A549 (cell line): ENCODE data around the gene PAQR6. TPM values are rescaled to one million over a fixed set of nuclear protein-coding genes. Genes with fewer than 3 reads are reported as not detected.
A peak's percentile ranks its signal among the peaks of the same experiment; 100 is the strongest.

Experiments used
- ATAC-seq, 2 experiments: fragments of 200-7000 bp in 1 of 2; fragments of >200 bp in 1 of 2; cut with Nextera tagmentation in 1 of 2; cut with Tn5 transposase in 1 of 2; 3 replicates each; pipeline versions ENCODE4 v1.8.0 to v1.9.1; 2018 to 2020; ENCODE audit warnings: mild to moderate bottlenecking in 1 of 2, moderate library complexity in 1 of 2
- CTCF ChIA-PET: fragments of 300-600 bp; sonication (Branson Sonifier 250); formaldehyde crosslinking; extraction: SDS; loops from one replicate; lab custom pipeline; 2021; ENCODE audit warnings: antibody characterized with exemption, inconsistent platforms; lab: Yijun Ruan, JAX
- POLR2A ChIA-PET: fragments of 350-600 bp; formaldehyde crosslinking; extraction: SDS; loops from one replicate; lab custom pipeline; 2021; ENCODE audit warnings: antibody characterized with exemption, inconsistent platforms; lab: Yijun Ruan, JAX
- DNase-seq, 2 experiments: peaks; one replicate each; pipeline versions ENCODE4 v3.0.0 to v3.0.0-alpha.2; 2011 to 2016; ENCODE audit warnings: low read depth in 1 of 2, low spot score in 1 of 2
- FAIRE-seq: peaks from 2 replicates; lab custom pipeline; 2011; peaks lifted over from hg19 to GRCh38; lab: Jason Lieb, UNC
- H3K27ac ChIP-seq, 2 experiments: fragments of >200 bp; sonication (Bioruptor Twin); formaldehyde crosslinking; 3 replicates each; pipeline ENCODE4 v1.5.1; 2016 to 2017
- H3K4me1 ChIP-seq: fragments of >200 bp; sonication (Bioruptor Twin); formaldehyde crosslinking; 3 replicates; pipeline ENCODE4 v1.6.1; 2016
- H3K4me2 ChIP-seq: fragments of >200 bp; sonication (Bioruptor Twin); formaldehyde crosslinking; 3 replicates; pipeline ENCODE4 v1.6.1; 2016
- H3K4me3 ChIP-seq: fragments of >200 bp; sonication (Bioruptor Twin); formaldehyde crosslinking; 3 replicates; pipeline ENCODE4 v1.5.1; 2016
- H3K9me3 ChIP-seq: fragments of >200 bp; sonication (Bioruptor Twin); formaldehyde crosslinking; 3 replicates; pipeline ENCODE4 v1.6.1; 2016
- BHLHE40 ChIP-seq: IDR thresholded peaks from 2 replicates; pipeline ENCODE4 v1.6.1; 2012; ENCODE audit warnings: low read depth, low read length, inconsistent platforms
- CBX2 ChIP-seq: fragments of 200-600 bp; sonication (generic); IDR thresholded peaks from 2 replicates; pipeline ENCODE4 v1.6.1; 2016; ENCODE audit warnings: low read depth, mild to moderate bottlenecking, borderline replicate concordance
- CEBPB ChIP-seq, 2 experiments: fragments of >200 bp in 1 of 2; sonication (Bioruptor Twin) in 1 of 2; formaldehyde crosslinking in 1 of 2; IDR thresholded peaks; 2 replicates each; pipeline ENCODE4 v1.6.1; 2012 to 2016
- EHMT2 ChIP-seq: fragments of 200-600 bp; sonication (generic); IDR thresholded peaks from 2 replicates; pipeline ENCODE4 v1.6.1; 2016; ENCODE audit warnings: antibody characterized with exemption, low read depth, mild to moderate bottlenecking, moderate library complexity
- FOSB ChIP-seq: fragments of 250-450 bp; sonication (Bioruptor Pico); IDR thresholded peaks from 2 replicates; pipeline ENCODE4 v1.5.0; 2020; ENCODE audit warnings: mild to moderate bottlenecking, moderate library complexity
- FOSL2 ChIP-seq, 2 experiments: fragments of 450-650 bp in 1 of 2; fragments of >200 bp in 1 of 2; sonication (Bioruptor Twin) in 1 of 2; formaldehyde crosslinking; IDR thresholded peaks; 2 replicates each; pipeline versions ENCODE4 v1.5.0 to v1.6.1; 2016 to 2020; ENCODE audit warnings: mild to moderate bottlenecking in 1 of 2, moderate library complexity in 1 of 2
- FOXS1 ChIP-seq: fragments of 250-450 bp; sonication (Bioruptor Pico); IDR thresholded peaks from 2 replicates; pipeline ENCODE4 v1.5.0; 2020; ENCODE audit warnings: mild to moderate bottlenecking, moderate library complexity
- HDAC2 ChIP-seq: fragments of 200-600 bp; sonication (generic); IDR thresholded peaks from 2 replicates; pipeline ENCODE4 v1.6.1; 2016
- HES2 ChIP-seq: fragments of >200 bp; sonication (Bioruptor Twin); formaldehyde crosslinking; IDR thresholded peaks from 2 replicates; pipeline ENCODE4 v1.6.1; 2016
- HOXB5 ChIP-seq: fragments of 250-450 bp; sonication (Bioruptor Pico); IDR thresholded peaks from 2 replicates; pipeline ENCODE4 v1.5.0; 2020; ENCODE audit warnings: mild to moderate bottlenecking, moderate library complexity
- JUN ChIP-seq, 2 experiments: fragments of >200 bp; sonication (Bioruptor Twin); formaldehyde crosslinking; IDR thresholded peaks; 2 replicates in 1 of 2; 3 replicates in 1 of 2; pipeline ENCODE4 v1.6.1; 2016 to 2017
- JUNB ChIP-seq: fragments of >200 bp; sonication (Bioruptor Twin); formaldehyde crosslinking; IDR thresholded peaks from 2 replicates; pipeline ENCODE4 v1.6.1; 2016
- MAZ ChIP-seq: fragments of 150-350 bp; IDR thresholded peaks from 2 replicates; pipeline ENCODE4 v1.6.1; 2014; ENCODE audit warnings: antibody characterized with exemption, low read depth, low read length, borderline replicate concordance
- MYC ChIP-seq: IDR thresholded peaks from 2 replicates; pipeline ENCODE4 v1.6.1; 2012; ENCODE audit warnings: mild to moderate bottlenecking, inconsistent platforms, low read length, improper control_type of control experiment, borderline replicate concordance
- POLR2AphosphoS2 ChIP-seq: conservative IDR thresholded peaks from 2 replicates; pipeline ENCODE4 v1.6.1; 2012; ENCODE audit warnings: low read length, improper control_type of control experiment, inconsistent platforms
- RFX5 ChIP-seq: fragments of 450-650 bp; IDR thresholded peaks from 2 replicates; pipeline ENCODE4 v1.7.1; 2014; ENCODE audit warnings: antibody characterized with exemption, mild to moderate bottlenecking, moderate library complexity
- SREBF2 ChIP-seq: fragments of 450-650 bp; IDR thresholded peaks from 2 replicates; pipeline ENCODE4 v1.6.1; 2014; ENCODE audit warnings: mild to moderate bottlenecking, moderate library complexity
- TFCP2L1 ChIP-seq: fragments of 250-450 bp; sonication (Bioruptor Pico); IDR thresholded peaks from 2 replicates; pipeline ENCODE4 v1.5.0; 2021; ENCODE audit warnings: mild to moderate bottlenecking
- TP53 ChIP-seq: fragments of 250-450 bp; sonication (Bioruptor Pico); IDR thresholded peaks from 2 replicates; pipeline ENCODE4 v1.5.0; 2021; ENCODE audit warnings: mild to moderate bottlenecking, moderate library complexity
- ZC3H11A ChIP-seq: fragments of 450-650 bp; IDR thresholded peaks from 2 replicates; pipeline ENCODE4 v1.6.1; 2014; ENCODE audit warnings: antibody characterized with exemption, mild to moderate bottlenecking
- ZFP36 ChIP-seq: fragments of 450-650 bp; IDR thresholded peaks from 2 replicates; pipeline ENCODE4 v1.6.1; 2014; ENCODE audit warnings: borderline replicate concordance; ENCODE audit not compliant: partially characterized antibody
- ZNF302 ChIP-seq: fragments of 250-450 bp; sonication (Bioruptor Pico); IDR thresholded peaks from 2 replicates; pipeline ENCODE4 v1.9.0; 2021; ENCODE audit warnings: inconsistent platforms, mild to moderate bottlenecking, moderate library complexity
- WGBS: methylation state at CpG from one replicate; pipeline ENCODE4 v1.1.6; 2017; ENCODE audit errors: missing lambda C conversion rate; 5-methylcytosine and 5-hydroxymethylcytosine counted together
- polyA plus RNA-seq, 4 experiments: library from polyadenylated mRNA; depleted of rRNA in 3 of 4; stranded (reverse); fragments of >200 nt; fragmentation: RNase III in 1 of 4; extraction: RNeasy Plus Mini Kit Qiagen cat#74134 plus additional on column Dnase treatment in 1 of 4; gene quantifications; 2 replicates in 3 of 4; 3 replicates in 1 of 4; pipeline ENCODE4 v1.2.3, GENCODE V29; 2011 to 2017
- TF ChIP-seq, protein P1 (sequence below): fragments of 250-450 bp; sonication (Bioruptor Pico); IDR thresholded peaks from 2 replicates; pipeline ENCODE4 v1.5.0; 2020; ENCODE audit warnings: low read depth, mild to moderate bottlenecking, moderate library complexity
- TF ChIP-seq, protein P2 (sequence below): fragments of 250-450 bp; sonication (Bioruptor Pico); IDR thresholded peaks from 2 replicates; pipeline ENCODE4 v1.5.0; 2021; ENCODE audit warnings: mild to moderate bottlenecking, moderate library complexity, borderline replicate concordance
- TF ChIP-seq, protein P3 (sequence below): IDR thresholded peaks from 2 replicates; pipeline ENCODE4 v1.6.1; 2012
- TF ChIP-seq, protein P4 (sequence below): IDR thresholded peaks from 2 replicates; pipeline ENCODE4 v1.6.1; 2012; ENCODE audit warnings: low read depth, borderline replicate concordance

Gene PAQR6
- polyA plus RNA-seq, 2 of the 4 experiments (the other 2 are of a cell fraction) = 2.4 to 8.6 TPM

DNA sequence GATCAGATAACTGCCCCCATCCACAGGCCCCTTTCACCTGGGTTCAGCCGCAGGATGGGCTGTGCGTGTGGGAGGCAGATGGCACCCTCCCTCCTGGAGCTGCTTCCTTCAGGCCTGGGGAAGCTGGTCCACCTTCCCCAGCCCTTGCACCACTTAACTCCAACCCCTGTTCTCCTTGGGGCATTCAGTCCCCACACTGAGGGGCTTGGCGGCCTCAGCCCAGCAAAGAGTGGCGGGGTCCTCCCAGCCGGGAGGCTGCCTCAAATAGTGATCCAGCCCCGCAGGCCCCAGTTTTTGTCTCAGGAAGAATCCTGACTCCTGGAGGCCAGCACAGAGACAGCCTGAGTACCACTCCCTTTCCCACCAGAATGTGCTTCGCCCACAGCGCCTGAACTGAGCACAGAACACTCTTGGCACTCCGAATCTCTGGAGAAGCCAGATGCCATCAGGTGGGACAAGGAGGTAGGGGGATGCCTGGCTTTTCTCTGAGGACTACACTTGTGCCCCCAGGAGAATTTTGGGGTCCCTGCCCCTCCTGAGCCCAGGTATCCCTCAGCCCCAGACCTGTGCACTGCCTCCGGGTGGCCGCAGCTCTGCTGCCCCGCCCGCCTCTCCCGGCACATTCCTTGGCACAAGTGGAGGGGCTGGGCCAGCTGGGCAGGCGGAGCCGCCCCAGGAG is 936 bp downstream of the PAQR6 start:
- Histone ChIP-seq H3K4me1 (peaks cover 12% of the 10 kb centered on the region), H3K4me2 (peak overlapping the region; percentile 10; the same call in 1 of the 3 replicates), H3K4me3 (no peak overlapping the region), H3K9me3 (no peaks in the 10 kb centered on the region), H3K27ac (no peak overlapping the region)
- ATAC-seq (peak in 1 of 2 experiments; percentile 12; a peak in 3 of 6 replicates), DNase-seq (no peak), FAIRE-seq (no peak)
- TF ChIP-seq CEBPB (IDR thresholded peaks at IDR 0.05) (no peak), TFCP2L1 (CRISPR knock-in tag) (no peak)
- ChIA-PET POLR2A (no interaction called here), CTCF (interaction anchor here (1.2 to 3.1 kb wide), 4 partner anchors 10 to 23 kb away, joined by 3 to 17 read pairs (median 4); no protein-coding TSS in a partner anchor)
- 81% methylated on average over 15 of the region's 16 CpGs for WGBS

DNA sequence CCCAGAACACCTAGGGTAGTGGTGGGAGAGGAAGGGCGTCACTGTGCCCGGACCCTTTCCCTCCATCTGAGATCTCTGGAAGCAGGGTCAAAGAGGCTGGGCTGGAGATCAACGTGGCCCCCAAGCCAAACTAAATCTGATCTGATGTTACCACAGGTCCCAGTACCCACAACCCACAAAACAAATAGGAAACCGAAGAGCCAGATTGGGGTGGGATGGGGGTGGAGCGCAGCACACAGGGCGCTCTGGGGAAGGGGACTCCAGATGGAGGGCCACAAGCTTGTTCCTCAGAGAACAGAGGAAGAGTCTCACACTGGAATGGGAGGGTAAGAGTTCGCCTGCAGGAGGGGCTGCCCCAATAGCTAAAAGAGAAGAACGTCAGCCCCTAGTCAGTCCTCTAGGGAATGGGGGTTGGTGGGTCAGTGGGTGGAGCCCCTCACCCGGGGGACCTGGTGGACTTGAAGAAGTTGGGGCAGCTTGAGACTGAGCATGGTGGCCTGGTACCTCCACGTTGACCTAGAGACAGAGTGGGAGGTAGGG is 1.5 kb downstream of the PAQR6 start:
- ATAC-seq (no peak), DNase-seq (no peak), FAIRE-seq (no peak)
- ChIA-PET CTCF (interaction anchor here (0.7 to 1.7 kb wide), 8 partner anchors 9 to 150 kb away, joined by 3 to 5 read pairs (median 3); partner anchors contain the start of gene PMF1), POLR2A (no interaction called here)
- Histone ChIP-seq H3K4me3 (no peak overlapping the region), H3K4me2 (no peak overlapping the region), H3K4me1 (peaks cover 12% of the 10 kb centered on the region), H3K9me3 (no peaks in the 10 kb centered on the region), H3K27ac (no peak overlapping the region)
- TF ChIP-seq MYC (no peak), EHMT2 (no peak), HOXB5 (CRISPR knock-in tag) (no peak), ZC3H11A (no peak), RFX5 (no peak), MAZ (no peak), ZFP36 (no peak), CBX2 (no peak), POLR2AphosphoS2 (no peak), SREBF2 (no peak), FOSL2 (IDR thresholded peaks at IDR 0.05) (no peak), FOSL2 (CRISPR knock-in tag; IDR thresholded peaks at IDR 0.05) (no peak), FOXS1 (no peak), HES2 (no peak)
- TF ChIP-seq, protein P1, sequence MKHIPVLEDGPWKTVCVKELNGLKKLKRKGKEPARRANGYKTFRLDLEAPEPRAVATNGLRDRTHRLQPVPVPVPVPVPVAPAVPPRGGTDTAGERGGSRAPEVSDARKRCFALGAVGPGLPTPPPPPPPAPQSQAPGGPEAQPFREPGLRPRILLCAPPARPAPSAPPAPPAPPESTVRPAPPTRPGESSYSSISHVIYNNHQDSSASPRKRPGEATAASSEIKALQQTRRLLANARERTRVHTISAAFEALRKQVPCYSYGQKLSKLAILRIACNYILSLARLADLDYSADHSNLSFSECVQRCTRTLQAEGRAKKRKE (CRISPR knock-in tag) = no peak
- TF ChIP-seq, protein P2, sequence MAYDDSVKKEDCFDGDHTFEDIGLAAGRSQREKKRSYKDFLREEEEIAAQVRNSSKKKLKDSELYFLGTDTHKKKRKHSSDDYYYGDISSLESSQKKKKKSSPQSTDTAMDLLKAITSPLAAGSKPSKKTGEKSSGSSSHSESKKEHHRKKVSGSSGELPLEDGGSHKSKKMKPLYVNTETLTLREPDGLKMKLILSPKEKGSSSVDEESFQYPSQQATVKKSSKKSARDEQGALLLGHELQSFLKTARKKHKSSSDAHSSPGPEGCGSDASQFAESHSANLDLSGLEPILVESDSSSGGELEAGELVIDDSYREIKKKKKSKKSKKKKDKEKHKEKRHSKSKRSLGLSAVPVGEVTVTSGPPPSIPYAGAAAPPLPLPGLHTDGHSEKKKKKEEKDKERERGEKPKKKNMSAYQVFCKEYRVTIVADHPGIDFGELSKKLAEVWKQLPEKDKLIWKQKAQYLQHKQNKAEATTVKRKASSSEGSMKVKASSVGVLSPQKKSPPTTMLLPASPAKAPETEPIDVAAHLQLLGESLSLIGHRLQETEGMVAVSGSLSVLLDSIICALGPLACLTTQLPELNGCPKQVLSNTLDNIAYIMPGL (CRISPR knock-in tag) = no peak
- WGBS = 67% methylated on average over 10 of the region's 10 CpGs

DNA sequence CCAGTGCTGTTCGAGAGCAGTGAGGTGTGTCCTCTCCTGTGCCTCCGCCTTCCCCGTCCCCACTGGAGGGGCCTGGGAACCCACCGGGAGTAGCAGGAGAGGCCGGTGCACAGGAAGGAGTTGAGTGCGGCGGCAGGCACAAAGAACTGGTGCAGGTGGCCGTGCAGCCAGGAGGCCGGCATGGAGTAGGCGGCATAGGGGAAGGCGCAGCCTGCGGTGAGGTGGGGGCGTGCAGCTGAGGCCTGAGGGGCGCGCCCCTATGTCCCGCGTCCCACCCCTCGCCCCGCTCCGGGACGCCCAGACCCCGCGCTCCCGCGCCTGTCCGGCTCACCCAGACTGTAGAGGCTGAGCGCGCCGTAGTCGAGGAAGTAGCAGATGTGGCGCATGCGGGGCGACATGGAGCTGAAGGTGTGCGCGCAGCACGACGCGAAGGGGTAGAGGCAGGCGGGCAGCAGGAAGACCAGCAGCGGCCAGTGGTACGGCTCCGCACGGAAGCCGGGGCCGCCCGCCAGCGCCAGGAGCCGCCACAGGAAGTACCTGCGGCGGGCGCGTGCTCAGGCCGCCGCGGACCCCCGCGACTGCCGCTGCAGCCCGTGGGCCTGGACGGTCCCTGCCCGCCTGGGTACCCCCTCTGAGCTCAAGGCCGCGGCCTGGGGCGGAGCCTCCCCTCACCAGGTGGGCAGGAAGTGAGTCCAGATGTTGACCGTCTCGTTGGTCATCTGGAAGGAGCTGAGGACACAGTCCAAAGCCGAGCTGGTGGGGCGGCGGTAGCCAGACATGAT is 2.2 kb downstream of the PAQR6 start:
- ChIA-PET POLR2A (no interaction called here), CTCF (interaction anchor here (0.7 to 1.7 kb wide), 8 partner anchors 8 to 149 kb away, joined by 3 to 5 read pairs (median 3); partner anchors contain the start of gene PMF1)
- Histone ChIP-seq H3K4me1 (peaks cover 12% of the 10 kb centered on the region), H3K27ac (no peak overlapping the region), H3K9me3 (no peaks in the 10 kb centered on the region), H3K4me3 (no peak overlapping the region), H3K4me2 (no peak overlapping the region)
- FAIRE-seq (no peak), DNase-seq (no peak), ATAC-seq (no peak)
- 94% methylated on average over 57 of the region's 69 CpGs for WGBS
- TF ChIP-seq TP53 (CRISPR knock-in tag) (no peak), JUN (IDR thresholded peaks at IDR 0.05) (no peak), POLR2AphosphoS2 (no peak; the same call in 1 of the 2 replicates), FOSB (CRISPR knock-in tag) (no peak), JUNB (no peak), BHLHE40 (no peak), HDAC2 (no peak), ZNF302 (CRISPR knock-in tag) (no peak)
- TF ChIP-seq, protein P3, sequence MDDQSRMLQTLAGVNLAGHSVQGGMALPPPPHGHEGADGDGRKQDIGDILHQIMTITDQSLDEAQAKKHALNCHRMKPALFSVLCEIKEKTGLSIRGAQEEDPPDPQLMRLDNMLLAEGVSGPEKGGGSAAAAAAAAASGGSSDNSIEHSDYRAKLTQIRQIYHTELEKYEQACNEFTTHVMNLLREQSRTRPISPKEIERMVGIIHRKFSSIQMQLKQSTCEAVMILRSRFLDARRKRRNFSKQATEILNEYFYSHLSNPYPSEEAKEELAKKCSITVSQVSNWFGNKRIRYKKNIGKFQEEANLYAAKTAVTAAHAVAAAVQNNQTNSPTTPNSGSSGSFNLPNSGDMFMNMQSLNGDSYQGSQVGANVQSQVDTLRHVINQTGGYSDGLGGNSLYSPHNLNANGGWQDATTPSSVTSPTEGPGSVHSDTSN = no peak
- TF ChIP-seq, protein P4, sequence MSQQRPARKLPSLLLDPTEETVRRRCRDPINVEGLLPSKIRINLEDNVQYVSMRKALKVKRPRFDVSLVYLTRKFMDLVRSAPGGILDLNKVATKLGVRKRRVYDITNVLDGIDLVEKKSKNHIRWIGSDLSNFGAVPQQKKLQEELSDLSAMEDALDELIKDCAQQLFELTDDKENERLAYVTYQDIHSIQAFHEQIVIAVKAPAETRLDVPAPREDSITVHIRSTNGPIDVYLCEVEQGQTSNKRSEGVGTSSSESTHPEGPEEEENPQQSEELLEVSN = no peak
